ENCODE measurements around the gene SERPINB6.
"Not testable (repeated sequence)": the region's sequence is repeated elsewhere in the genome, so short reads cannot be mapped to it uniquely, and the experiment has no call there.

The SERPINB6 gene

DNA sequence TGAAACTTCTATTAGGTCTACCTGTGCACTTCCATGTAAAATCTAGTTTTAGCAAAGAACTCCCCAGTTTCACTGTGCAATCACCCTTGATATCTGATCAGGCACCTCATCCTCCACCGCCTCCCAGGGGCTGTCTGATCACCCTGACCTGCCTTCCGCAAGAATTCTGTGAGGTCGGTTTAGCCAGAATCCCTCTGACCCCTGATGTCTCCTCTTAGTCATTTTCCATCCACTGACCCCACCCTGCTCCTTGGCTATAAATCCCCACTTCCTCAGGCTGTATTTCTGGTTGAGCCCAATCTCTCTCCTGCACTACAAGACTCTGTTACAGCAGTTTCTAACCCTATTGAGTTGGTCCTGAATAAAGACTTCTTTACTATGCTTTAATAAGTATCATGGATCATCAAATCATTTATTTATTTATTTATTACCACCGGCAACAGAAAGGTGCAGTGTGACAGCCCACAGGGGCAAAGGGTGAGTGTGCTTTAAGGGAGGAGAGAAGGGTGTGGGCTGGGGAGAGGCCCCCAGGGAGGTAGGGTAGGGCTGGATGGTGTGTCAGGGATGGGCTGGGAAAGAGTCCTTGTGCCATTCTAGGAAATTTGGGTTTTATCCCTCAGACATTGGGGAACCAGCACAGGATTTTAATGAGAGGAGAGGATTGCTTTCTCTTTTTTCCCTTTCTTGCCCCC lies 11.2 kb upstream of the SERPINB6 start:
- DNase-seq = no peak
- in situ Hi-C loops (cut with HindIII; ENCODE audit: low pct_ligation_motif_present, low pct_unique_long_range_greater_than_20kb, low sequenced_read_pairs) = no loop called here

DNA sequence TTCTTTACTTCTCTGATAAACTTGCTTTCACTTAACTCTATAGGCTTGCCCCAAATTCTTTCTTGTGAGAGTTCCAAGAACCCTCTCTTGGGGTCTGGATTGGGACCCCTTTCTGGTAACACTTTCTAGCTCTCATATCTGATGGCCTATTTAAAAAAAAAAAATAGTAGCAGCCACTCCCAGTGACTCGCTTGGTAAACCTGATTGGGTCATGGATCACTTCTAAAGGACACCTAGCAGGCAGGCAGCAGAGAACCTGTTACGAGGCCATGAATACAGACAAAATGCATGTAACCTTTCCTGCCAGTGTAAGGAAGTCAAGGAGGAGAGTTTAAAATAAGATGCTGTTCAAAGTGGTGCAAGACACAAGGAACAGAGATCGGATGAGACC lies 9.1 kb upstream of the SERPINB6 start:
- no peak for DNase-seq
- in situ Hi-C loops (cut with HindIII; ENCODE audit: low pct_ligation_motif_present, low pct_unique_long_range_greater_than_20kb, low sequenced_read_pairs) = no loop called here

DNA sequence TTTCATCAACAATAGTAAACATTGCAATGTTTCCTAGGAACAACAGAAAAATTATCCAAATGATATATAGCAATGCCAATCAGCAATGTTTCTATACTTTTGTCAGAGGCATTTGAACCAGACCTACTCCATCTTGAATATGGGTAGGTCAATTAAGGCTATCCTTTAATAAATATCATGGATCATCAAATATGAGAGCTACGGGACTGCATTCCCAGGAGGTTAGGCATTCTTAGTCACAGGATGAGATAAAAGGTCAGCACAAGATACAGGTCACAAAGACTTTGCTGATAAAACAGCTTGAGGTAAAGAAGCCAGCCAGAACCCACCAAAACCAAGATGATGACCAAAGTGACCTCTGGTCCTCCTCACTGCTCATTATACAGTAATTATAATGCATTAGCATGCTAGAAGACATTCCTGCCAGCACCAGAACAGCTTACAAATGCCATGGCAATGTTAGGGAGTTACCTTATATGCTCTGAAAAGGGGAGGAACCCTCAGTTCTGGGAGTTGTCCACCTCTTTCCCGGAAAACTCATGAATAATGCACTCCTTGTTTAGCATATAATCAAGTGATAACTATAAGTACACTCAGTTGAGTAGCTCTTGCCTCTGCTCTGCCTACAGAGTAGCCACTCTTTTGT lies 8.6 kb upstream of the SERPINB6 start:
- no peak for DNase-seq
- in situ Hi-C loops (cut with HindIII; ENCODE audit: low pct_ligation_motif_present, low pct_unique_long_range_greater_than_20kb, low sequenced_read_pairs) = no loop called here

DNA sequence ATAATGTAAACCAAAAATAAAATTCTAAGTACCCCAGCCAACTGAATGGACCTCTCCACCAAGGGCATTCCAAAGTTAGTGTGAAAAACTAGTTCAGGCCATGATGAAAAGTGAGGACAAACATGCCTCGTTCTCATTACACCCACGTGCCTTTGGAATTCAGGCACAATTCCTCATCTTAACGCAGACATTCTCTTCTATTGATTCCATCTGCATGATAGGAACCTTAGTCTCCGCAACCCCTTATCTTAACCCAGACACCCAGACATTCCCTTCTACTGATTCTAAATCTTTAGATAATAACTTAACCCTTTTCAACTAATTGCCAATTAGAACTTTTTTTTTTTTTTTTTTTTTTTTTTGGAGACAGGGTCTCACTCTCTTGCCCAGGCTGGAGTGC lies 7.6 kb upstream of the SERPINB6 start:
- DNase-seq = no peak
- in situ Hi-C loops (cut with HindIII; ENCODE audit: low pct_ligation_motif_present, low pct_unique_long_range_greater_than_20kb, low sequenced_read_pairs) = no loop called here

DNA sequence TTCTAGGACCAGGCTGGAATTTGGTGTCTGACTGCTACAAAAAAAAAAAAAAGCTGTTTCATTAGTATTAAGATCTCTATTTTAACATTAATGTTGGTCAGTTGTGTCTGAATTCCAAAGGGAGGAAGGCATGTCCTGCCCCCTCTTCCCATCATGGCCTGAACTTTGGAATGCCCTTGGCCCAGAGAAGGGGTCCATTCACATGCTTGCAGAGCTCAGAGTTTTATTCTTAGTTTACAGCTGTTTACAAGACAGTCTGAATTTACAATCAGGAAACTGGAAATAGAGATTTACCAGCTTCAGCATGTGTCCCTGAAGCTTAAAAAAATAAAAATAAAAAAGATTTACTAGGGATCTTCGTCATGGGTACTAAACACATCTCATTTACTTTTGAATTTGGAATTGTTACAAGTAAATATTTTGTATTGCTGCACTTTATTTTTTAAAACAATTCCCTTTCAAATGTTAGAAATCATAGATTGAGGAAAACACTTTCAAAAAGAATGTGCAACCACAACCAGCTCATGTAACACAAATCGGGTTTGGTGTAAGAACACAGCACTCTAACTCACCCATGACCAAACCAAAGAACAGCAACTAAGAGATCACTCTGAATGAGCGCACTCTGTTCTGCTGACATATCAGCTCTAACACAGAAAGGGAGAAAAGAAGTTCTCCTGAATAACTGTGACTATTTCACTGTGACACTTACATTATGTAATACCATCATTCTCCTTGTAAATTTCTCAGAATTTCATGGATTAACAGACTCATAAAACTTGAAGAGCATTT lies 6.6 kb upstream of the SERPINB6 start:
- DNase-seq = no peak
- in situ Hi-C loops (cut with HindIII; ENCODE audit: low pct_ligation_motif_present, low pct_unique_long_range_greater_than_20kb, low sequenced_read_pairs) = no loop called here

DNA sequence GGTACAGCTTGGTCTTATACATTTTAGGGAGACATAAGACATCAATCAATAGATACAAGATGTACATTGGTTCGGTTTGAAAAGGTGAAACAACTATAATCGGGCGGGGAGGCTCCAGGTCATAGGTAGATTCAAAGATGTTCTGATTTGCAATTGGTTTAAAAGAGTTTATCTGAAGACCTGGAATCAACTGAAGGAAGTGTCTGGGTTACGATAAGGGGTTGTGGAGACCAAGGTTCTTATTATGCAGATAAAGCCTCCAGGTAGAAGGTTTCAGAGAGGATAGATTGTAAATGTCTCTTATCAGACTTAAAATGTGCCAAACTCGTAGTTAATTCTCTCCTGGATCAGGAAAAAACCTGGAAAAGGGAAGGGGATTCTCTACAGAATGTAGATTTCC lies 5.9 kb upstream of the SERPINB6 start:
- DNase-seq = no peak
- in situ Hi-C loops (cut with HindIII; ENCODE audit: low pct_ligation_motif_present, low pct_unique_long_range_greater_than_20kb, low sequenced_read_pairs) = no loop called here

DNA sequence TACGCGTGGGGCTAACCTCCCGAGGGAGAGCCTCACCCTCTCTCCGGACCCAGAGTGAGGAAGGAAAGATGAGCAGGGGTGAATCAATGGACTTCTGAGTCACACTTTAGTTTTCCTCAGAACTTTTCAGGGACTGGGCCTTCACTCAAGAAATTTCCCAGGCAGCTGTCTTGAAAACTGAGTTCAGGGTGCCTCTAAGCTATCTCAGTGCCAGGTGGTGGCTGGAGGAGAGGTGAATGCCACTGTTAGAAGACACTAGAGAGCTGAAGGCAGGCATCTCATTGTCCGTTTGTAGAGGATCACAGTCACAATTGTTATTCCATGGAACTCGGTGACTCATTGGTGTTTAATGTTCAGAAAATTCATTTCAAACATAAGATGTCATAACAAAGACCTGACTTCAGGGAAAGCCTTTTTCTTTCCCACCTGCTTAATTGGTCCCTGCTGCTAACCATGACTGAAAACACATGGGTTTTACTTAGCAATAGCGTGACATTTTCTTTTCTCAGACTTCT lies 5.3 kb upstream of the SERPINB6 start:
- peak; percentile 20 for DNase-seq
- in situ Hi-C loops (cut with HindIII; ENCODE audit: low pct_ligation_motif_present, low pct_unique_long_range_greater_than_20kb, low sequenced_read_pairs) = no loop called here

DNA sequence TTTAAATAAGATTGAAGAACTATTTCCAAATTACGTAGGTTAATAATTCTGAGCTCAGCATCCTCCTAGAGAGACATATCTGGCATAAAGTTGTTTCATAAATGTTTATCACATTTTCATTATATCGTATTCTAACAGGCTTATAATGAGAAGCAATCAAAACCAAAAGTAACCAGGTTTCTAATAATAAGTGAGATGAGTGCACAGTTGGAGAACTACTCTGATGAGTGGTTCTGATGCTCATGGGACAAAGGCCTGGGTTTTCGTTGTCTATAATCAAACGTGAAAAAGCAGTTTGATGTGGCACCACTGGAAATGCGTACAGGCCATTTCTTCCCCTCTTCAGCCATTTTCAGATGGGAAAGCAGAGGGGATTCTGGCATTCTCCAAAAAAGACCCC lies 4.7 kb upstream of the SERPINB6 start:
- DNase-seq = no peak
- in situ Hi-C loops (cut with HindIII; ENCODE audit: low pct_ligation_motif_present, low pct_unique_long_range_greater_than_20kb, low sequenced_read_pairs) = no loop called here

DNA sequence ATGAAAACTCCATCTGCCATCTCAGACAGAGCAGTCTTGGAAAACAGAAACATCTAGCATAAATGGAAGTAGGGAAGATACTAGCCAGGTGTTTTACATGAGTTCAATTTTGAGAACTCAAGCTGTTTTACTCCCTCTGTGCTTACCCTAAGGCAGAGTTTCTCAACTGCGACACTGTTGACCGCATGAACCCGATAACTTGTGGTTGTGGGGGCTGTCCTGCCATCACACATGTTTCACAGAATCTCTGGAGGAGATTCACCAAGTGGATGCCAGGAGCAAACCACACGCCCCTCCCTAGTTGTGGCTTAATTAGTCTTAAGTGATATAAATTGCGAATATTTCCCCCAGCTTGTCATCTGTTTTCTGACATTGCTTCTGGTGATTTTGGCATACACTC lies 2.3 kb upstream of the SERPINB6 start:
- in situ Hi-C loops (cut with HindIII; ENCODE audit: low pct_ligation_motif_present, low pct_unique_long_range_greater_than_20kb, low sequenced_read_pairs) = no loop called here
- no peak for DNase-seq

DNA sequence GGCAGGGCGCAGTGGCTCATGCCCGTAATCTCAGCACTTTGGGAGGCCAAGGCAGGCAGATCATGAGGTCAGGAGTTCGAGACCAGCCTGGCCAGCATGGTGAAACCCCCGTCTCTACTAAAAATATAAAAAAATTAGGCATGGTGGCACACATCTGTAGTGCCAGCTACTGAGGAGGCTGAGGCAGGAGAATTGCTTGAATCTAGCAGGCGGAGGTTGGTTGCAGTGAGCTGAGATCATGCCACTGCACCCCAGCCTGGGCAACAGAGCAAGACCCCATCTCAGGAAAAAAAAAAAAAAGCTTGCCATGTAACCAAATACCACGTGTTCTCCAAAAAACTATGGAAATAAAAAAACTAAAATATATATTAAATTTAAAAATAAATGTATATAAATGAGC lies 1.8 kb upstream of the SERPINB6 start:
- in situ Hi-C loops (cut with HindIII; ENCODE audit: low pct_ligation_motif_present, low pct_unique_long_range_greater_than_20kb, low sequenced_read_pairs); DNase-seq: not testable (repeated sequence)

DNA sequence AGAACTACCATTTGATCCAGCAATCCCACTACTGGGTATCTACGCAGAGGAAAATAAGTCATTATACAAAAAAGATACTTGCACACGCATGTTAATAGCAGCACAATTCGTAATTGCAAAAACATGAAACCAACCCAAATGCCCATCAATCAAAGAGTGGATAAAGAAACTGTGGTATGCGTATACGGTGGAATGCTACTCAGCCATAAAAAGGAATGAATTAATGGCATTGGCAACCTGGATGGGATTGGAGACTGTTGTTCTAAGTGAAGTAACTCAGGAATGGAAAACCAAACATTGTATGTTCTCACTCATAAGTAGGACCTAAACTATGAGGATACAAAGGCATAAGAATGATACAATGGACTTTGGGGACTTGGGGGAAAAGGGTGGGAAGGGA lies 1.3 kb upstream of the SERPINB6 start:
- in situ Hi-C loops (cut with HindIII; ENCODE audit: low pct_ligation_motif_present, low pct_unique_long_range_greater_than_20kb, low sequenced_read_pairs); DNase-seq: not testable (repeated sequence)

DNA sequence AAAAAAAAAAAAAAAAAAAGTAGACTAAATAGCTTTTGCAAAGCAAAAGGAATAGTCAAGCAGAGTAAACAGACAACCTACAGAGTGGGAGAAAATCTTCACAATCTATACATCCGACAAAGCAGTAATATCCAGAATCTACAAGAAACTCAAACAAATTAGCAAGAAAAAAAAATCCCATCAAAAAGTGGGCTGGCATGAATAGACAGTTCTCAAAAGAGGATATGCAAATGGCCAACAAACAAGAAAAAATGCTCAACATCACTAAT lies 786 bp upstream of the SERPINB6 start:
- DNase-seq; in situ Hi-C loops (cut with HindIII; ENCODE audit: low pct_ligation_motif_present, low pct_unique_long_range_greater_than_20kb, low sequenced_read_pairs): not testable (repeated sequence)

DNA sequence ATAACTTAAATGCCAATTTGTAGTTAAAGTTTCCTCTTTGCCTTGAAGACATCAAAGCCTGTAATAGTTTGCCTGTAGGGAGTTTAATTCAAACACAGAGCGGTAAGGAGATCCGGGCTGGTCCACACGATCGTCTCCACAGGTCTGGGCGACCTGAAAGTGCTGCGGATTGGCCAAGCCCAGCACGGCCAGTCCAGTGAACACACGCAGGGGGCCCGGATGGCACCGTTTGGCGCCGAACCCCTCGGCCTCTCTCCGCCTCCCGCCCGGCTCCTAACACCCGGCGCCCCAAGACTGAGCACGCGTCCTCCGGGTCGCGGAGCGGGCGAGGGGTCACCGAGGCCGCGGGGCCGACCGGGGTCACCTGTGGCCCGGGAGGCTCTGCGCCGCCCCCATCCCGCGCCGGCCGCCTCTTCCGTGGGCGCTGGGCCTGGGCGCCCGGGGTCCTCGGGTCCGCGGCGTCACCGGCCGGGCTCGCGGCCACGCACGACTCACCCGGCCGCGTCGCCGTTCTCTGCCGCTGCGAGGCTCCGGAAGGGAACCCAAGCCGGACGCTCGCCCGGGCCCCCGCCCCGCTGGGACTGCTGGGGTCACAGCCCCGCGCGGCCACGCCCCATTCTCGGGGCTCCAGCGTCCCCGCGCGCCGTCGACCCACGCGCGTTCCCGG lies 481 bp downstream of the SERPINB6 start:
- in situ Hi-C loops (cut with HindIII; ENCODE audit: low pct_ligation_motif_present, low pct_unique_long_range_greater_than_20kb, low sequenced_read_pairs) = no loop called here
- DNase-seq = peak; percentile 61

DNA sequence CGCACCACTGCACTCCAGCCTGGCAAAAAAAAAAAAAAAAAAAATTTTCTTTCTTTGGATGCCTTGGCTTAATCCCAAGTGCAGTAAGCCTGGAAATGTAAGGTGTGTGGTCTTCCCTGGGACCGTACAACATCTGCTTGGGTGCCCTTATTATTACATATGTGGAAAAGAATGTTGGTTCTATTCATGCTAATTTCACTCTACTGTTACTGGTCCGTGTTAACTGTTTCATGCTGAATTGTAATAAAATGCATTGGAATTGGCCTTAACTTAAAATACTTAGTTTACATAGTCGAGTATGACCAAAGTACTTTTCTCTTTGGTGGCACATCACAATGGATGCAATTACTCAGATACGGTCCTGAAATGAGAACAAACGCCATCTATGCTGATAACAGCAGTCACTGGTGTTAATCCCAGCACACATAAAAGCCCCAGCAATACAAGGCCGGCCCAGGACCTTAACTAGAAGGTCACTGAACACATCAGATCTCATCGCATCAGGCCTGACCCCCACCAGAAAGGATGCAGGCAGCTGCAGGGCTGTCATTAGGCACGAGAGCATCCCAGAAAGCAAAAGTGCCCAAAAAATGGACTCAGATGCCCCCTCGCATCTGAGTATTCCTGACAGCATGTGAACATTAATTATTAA lies 1.2 kb downstream of the SERPINB6 start:
- DNase-seq = no peak
- in situ Hi-C loops (cut with HindIII; ENCODE audit: low pct_ligation_motif_present, low pct_unique_long_range_greater_than_20kb, low sequenced_read_pairs) = no loop called here

DNA sequence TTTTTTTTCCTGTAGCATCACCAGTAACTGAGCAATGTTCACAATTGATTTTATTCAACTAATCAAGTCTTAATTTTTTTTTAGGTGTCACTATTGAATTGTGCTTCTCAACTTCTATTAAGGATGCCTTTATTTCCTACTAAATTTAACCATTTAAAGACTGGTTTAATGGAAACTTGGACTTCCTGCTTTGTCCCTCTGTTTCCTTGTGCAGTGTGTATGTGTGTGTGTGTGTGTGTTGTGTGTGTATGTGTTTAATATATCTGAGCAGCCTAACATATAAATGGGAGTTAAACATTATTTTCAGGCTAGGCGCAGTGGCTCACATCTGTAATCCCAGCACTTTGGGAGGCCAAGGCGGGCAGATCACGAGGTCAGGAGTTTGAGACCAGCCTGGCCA lies 1.8 kb downstream of the SERPINB6 start:
- in situ Hi-C loops (cut with HindIII; ENCODE audit: low pct_ligation_motif_present, low pct_unique_long_range_greater_than_20kb, low sequenced_read_pairs) = no loop called here
- no peak for DNase-seq

DNA sequence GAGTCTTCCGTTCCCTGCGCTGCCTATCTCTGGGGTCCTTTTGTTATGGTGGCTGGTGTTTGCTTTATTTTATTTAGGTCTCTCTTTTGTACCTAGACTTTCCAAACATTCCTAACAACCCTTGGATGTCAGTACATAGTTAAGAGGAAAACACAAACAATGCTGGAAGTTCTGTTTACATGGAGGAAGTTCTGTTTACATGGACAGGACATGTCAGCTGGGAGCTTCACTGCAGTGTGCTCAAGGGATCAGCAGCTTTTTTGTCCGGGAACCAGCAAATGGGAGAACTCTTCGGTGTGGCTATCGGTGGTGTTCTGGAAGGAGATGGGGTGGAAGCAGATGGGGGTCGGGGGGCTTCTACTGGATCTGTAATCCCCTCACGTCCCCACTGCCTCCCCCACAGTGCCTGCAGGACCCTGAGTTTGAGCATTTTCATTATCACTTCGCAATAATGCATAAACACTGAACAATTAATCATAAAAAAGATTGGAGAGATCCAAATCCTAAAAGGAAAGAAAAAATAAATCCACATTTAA lies 2.7 kb downstream of the SERPINB6 start:
- no peak for DNase-seq

DNA sequence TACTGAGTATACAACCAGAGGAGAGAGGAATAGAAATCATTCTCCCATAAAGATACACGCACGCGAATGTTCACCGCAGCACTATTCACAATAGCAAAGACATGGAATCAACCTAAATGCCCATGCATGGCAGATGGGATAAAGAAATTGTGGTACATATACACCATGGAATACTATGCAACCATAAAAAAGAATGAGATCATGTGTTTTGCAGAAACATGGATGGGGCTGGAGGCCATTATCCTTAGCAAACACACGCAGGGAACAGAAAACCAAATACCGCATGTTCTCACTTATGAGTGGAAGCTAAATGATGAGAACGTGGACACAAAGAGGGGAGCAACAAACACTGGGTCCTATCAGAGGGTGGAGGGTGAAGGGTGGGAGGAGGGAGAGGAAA lies 3.4 kb downstream of the SERPINB6 start:
- DNase-seq = no peak
- in situ Hi-C loops (cut with HindIII; ENCODE audit: low pct_ligation_motif_present, low pct_unique_long_range_greater_than_20kb, low sequenced_read_pairs) = no loop called here

More for the DNA sequence above, 2.7 kb downstream of the SERPINB6 start:
- in situ Hi-C loops (cut with HindIII; ENCODE audit: low pct_ligation_motif_present, low pct_unique_long_range_greater_than_20kb, low sequenced_read_pairs) = no loop called here

DNA sequence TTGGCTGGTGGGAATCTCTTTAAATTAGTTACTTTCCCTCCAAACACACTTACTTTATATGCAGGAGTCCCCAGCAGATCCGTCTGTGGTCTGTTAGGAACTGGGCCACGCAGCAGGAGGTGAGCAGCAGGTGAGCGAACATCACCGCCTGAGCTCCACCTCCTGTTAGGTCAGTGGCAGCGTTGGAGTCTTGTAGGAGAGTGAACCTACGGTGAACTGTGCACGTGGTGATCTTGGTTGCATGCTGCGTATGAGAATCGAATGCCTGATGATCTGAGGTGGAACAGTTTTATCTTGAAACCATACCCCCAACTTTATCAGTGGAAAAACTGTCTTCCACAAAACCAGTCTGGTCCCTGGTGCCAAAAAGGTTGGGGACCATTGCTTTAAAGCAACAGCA lies 5.0 kb downstream of the SERPINB6 start:
- in situ Hi-C loops (cut with HindIII; ENCODE audit: low pct_ligation_motif_present, low pct_unique_long_range_greater_than_20kb, low sequenced_read_pairs) = no loop called here
- DNase-seq = no peak

All from ACHN (cell line).